Body of pancreas (tissue), 4 donors: ENCODE results near the gene CAMK2G. TPM values are rescaled to one million over a fixed set of nuclear protein-coding genes. Genes with fewer than 3 reads are reported as not detected.
"Not testable (repeated sequence)": the region's sequence is repeated elsewhere in the genome, so short reads cannot be mapped to it uniquely, and the experiment has no call there.

Experiments used
- ATAC-seq: fragments of 150-250 bp; one replicate; pipeline ENCODE4 v1.9.1; 2016
- DNase-seq, 4 donors: peaks; one replicate each; pipeline ENCODE4 v3.0.0-alpha.2; 2019
- H3K27ac ChIP-seq, 4 donors: fragments of 200-600 bp; sonication (generic); 1 replicate in 3 of 4; 2 replicates in 1 of 4; pipeline versions ENCODE4 v1.5.1 to v1.6.1; 2016 to 2019; ENCODE audit warnings: mild to moderate bottlenecking in 1 of 4, mixed read lengths in 1 of 4, moderate library complexity in 1 of 4
- H3K27me3 ChIP-seq, 2 donors: fragments of 200-600 bp; sonication (generic); one replicate each; pipeline ENCODE4 v1.6.0; 2016; ENCODE audit warnings: mild to moderate bottlenecking in 1 of 2
- H3K36me3 ChIP-seq, 2 donors: fragments of 200-600 bp; sonication (generic); replicated peaks in 1 of 2; 2 replicates each; pipeline ENCODE4 v1.5.1; 2016; ENCODE audit warnings: low read depth in 2 of 2; ENCODE audit not compliant: insufficient read depth in 1 of 2
- H3K4me1 ChIP-seq: fragments of 200-600 bp; sonication (generic); one replicate; pipeline ENCODE4 v1.6.0; 2016
- H3K4me3 ChIP-seq, 2 donors: fragments of 200-600 bp; sonication (generic); 1 replicate in 1 of 2; 2 replicates in 1 of 2; pipeline ENCODE4 v1.5.1; 2016 to 2019
- H3K9me3 ChIP-seq, 3 donors: fragments of 200-600 bp; sonication (generic); 1 replicate in 2 of 3; 2 replicates in 1 of 3; pipeline ENCODE4 v1.5.1; 2016
- POLR2A ChIP-seq, 3 donors: fragments of 450-650 bp; IDR thresholded peaks; one replicate each; pipeline ENCODE4 v1.6.1; 2016; ENCODE audit warnings: antibody characterized with exemption in 3 of 3, mild to moderate bottlenecking in 2 of 3
- WGBS, 2 donors: methylation state at CpG; one replicate each; pipeline ENCODE4 v1.1.5; 2017; 5-methylcytosine and 5-hydroxymethylcytosine counted together
- intact Hi-C: fragments of 100-400 bp; cut with DNase I; formaldehyde crosslinking; loops from one replicate; pipeline ENCODE4 v1.15.1; 2023
- total RNA-seq, 2 donors: library from RNA; depleted of rRNA; stranded (reverse); fragments of >200 nt; gene quantifications; one replicate each; pipeline ENCODE4 v1.1.0, GENCODE V29; 2016
- TF ChIP-seq, protein P1 (sequence below), 7 experiments: fragments of 450-650 bp in 4 of 7; fragments of 200-600 bp in 3 of 7; sonication (generic) in 3 of 7; IDR thresholded peaks; one replicate each; pipeline ENCODE4 v1.5.1; 2016 to 2019; ENCODE audit warnings: antibody characterized with exemption in 7 of 7

Gene CAMK2G
- total RNA-seq, 2 donors from 2014 or later = 14.8 to 17.4 TPM

DNA sequence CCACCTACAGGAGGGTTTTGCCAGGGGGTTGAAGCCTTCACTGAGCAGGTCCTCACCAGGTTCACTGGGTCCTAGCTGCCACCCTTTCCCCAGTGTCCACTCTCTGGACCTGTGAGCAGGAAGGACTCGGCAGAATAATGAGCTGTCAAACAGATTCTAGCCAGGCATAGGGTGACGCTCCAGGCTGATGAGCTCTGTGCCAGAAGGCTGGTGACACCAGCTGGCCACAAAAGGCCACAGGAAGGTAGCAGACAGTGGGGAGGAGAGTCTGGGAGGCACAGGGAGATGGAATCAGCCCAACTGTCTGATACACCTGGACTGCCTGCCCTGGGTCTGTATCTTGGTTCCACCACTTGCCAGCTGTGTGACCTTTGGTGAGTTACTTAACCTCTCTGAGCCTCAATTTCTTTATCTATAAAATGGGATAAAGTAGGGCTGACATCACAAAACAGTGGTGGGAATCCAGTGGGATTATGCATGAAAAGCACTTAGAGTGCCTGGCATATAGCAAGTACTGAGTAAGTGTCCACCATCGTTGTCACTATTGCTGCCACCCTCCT, 36.3 kb downstream of the CAMK2G start:
- Histone ChIP-seq H3K27ac (no peak overlapping the region), H3K9me3 (no peaks in the 10 kb centered on the region), H3K36me3 (peaks cover 0 to 4% of the 10 kb centered on the region in 2 donors), H3K4me1 (no peaks in the 10 kb centered on the region), H3K27me3 (no peaks in the 10 kb centered on the region), H3K4me3 (no peak overlapping the region)
- ATAC-seq (no peak), DNase-seq (no peak)
- 82% methylated on average over 3 of the region's 3 CpGs for WGBS, 2 donors
- TF ChIP-seq, protein P1, sequence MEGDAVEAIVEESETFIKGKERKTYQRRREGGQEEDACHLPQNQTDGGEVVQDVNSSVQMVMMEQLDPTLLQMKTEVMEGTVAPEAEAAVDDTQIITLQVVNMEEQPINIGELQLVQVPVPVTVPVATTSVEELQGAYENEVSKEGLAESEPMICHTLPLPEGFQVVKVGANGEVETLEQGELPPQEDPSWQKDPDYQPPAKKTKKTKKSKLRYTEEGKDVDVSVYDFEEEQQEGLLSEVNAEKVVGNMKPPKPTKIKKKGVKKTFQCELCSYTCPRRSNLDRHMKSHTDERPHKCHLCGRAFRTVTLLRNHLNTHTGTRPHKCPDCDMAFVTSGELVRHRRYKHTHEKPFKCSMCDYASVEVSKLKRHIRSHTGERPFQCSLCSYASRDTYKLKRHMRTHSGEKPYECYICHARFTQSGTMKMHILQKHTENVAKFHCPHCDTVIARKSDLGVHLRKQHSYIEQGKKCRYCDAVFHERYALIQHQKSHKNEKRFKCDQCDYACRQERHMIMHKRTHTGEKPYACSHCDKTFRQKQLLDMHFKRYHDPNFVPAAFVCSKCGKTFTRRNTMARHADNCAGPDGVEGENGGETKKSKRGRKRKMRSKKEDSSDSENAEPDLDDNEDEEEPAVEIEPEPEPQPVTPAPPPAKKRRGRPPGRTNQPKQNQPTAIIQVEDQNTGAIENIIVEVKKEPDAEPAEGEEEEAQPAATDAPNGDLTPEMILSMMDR (IDR thresholded peaks at IDR 0.05) = no peak
- TF ChIP-seq POLR2A (IDR thresholded peaks at IDR 0.05) = no peak
- intact Hi-C loops = no loop called here

DNA sequence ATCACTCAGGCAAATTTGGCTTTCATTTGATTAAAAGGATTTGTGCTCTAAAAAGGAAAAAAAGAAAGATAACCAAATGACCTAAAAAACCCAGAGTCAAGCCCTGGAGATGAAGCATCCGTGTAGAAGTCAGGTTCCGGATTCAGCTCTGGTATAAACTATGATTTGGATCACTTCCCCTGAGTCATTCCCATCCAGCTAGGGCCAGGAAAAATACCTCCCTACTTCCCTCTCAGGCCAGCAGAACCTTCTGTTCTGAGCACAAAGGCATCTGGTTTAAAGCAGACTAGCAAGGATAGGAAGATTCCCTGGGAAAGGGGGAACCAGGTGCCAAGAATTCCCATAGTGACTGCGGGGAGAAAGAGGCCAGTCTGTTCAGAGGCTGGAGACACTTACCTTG, 37.3 kb downstream of the CAMK2G start:
- TF ChIP-seq POLR2A (IDR thresholded peaks at IDR 0.05) = no peak
- TF ChIP-seq, protein P1 (IDR thresholded peaks at IDR 0.05) = no peak
- Histone ChIP-seq H3K27ac (no peak overlapping the region), H3K4me1 (no peaks in the 10 kb centered on the region), H3K9me3 (no peaks in the 10 kb centered on the region), H3K27me3 (no peaks in the 10 kb centered on the region), H3K4me3 (no peak overlapping the region), H3K36me3 (peaks cover 0 to 2% of the 10 kb centered on the region in 2 donors)
- ATAC-seq = no peak
- DNase-seq = no peak
- 87% methylated on average over 3 of the region's 3 CpGs for WGBS, 2 donors
- intact Hi-C loops = no loop called here

GRCh38 chr10:73836427-73836980, 37.9 kb downstream of the CAMK2G start:
- H3K27me3 ChIP-seq = no peaks in the 10 kb centered on the region
- no peak overlapping the region for H3K4me3 ChIP-seq
- no peak for ATAC-seq
- intact Hi-C loops = no loop called here
- H3K27ac ChIP-seq = no peak overlapping the region
- 89 to 92% methylated on average over 11 of the region's 11 CpGs for WGBS, 2 donors
- TF ChIP-seq, protein P1 (IDR thresholded peaks at IDR 0.05) = no peak
- TF ChIP-seq POLR2A (IDR thresholded peaks at IDR 0.05) = no peak
- H3K36me3 ChIP-seq = no peaks in the 10 kb centered on the region
- DNase-seq = no peak
- no peaks in the 10 kb centered on the region for H3K9me3 ChIP-seq
- H3K4me1 ChIP-seq = no peaks in the 10 kb centered on the region

DNA sequence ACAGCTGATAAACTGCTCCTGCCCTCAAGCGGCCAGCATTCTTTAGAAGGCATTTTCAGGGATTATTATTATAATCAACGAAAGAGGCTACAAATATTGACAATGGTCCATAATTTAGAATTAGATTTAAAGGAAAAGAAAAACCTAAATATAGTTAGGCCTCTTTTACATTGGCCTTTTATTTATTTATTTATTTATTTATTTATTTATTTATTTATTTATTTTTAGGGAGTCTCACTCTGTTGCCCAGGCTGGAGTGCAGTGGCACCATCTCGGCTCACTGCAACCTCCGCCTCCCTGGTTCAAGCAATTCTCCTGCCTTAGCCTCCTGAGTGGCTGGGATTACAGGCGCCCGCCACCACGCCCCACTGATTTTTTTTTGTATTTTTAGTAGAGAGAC, 45.3 kb downstream of the CAMK2G start:
- H3K36me3 ChIP-seq, H3K27me3 ChIP-seq, H3K9me3 ChIP-seq, H3K4me3 ChIP-seq, ATAC-seq, DNase-seq, intact Hi-C loops, H3K27ac ChIP-seq, H3K4me1 ChIP-seq: not testable (repeated sequence)
- WGBS, 2 donors = 88 to 97% methylated on average over 7 of the region's 7 CpGs

DNA sequence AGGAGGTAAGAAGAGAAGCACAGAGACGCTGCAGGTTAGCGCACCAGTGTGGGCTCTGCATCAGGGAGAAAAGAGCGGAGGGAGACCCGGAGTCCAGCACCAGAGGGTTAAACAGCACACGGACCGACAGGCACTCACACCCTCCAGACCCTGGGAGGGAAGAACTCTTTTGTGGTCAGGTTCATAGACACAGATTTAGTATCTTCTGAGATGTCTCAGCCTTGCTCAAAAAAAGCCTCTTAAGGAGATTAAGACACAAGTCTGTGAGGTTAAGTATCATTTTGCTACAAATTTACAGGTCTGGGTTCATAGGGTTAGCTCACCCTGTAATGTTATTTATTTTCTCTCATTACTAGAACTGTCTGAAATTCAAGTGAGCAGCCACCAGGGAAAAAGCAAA, 46.2 kb downstream of the CAMK2G start:
- WGBS, 2 donors = 86 to 92% methylated on average over 6 of the region's 6 CpGs
- H3K9me3 ChIP-seq = no peaks in the 10 kb centered on the region
- no peaks in the 10 kb centered on the region for H3K4me1 ChIP-seq
- no peak overlapping the region for H3K27ac ChIP-seq
- H3K4me3 ChIP-seq = no peak overlapping the region
- no peak for ATAC-seq
- no peak for DNase-seq
- TF ChIP-seq, protein P1 (IDR thresholded peaks at IDR 0.05) = no peak
- no peak for TF ChIP-seq POLR2A (IDR thresholded peaks at IDR 0.05)
- no peaks in the 10 kb centered on the region for H3K27me3 ChIP-seq
- no peaks in the 10 kb centered on the region for H3K36me3 ChIP-seq
- intact Hi-C loops = no loop called here
